HuH-7 (cell line): ENCODE measurements around the gene PIGR.
A peak's percentile ranks its signal among the peaks of the same experiment; 100 is the strongest.

Source experiments
- DNase-seq: peaks from one replicate; pipeline ENCODE4 v3.0.0; 2011; ENCODE audit warnings: low spot score

Gene PIGR, protein sequence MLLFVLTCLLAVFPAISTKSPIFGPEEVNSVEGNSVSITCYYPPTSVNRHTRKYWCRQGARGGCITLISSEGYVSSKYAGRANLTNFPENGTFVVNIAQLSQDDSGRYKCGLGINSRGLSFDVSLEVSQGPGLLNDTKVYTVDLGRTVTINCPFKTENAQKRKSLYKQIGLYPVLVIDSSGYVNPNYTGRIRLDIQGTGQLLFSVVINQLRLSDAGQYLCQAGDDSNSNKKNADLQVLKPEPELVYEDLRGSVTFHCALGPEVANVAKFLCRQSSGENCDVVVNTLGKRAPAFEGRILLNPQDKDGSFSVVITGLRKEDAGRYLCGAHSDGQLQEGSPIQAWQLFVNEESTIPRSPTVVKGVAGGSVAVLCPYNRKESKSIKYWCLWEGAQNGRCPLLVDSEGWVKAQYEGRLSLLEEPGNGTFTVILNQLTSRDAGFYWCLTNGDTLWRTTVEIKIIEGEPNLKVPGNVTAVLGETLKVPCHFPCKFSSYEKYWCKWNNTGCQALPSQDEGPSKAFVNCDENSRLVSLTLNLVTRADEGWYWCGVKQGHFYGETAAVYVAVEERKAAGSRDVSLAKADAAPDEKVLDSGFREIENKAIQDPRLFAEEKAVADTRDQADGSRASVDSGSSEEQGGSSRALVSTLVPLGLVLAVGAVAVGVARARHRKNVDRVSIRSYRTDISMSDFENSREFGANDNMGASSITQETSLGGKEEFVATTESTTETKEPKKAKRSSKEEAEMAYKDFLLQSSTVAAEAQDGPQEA

GRCh38 chr1:206946261-206946660 is at the start of gene PIGR:
Gene PIGR, minus strand, starts transcription at chr1:206946466. Its CDS starts 5,935 bp downstream, at chr1:206940531.
- DNase-seq = no peak

DNA sequence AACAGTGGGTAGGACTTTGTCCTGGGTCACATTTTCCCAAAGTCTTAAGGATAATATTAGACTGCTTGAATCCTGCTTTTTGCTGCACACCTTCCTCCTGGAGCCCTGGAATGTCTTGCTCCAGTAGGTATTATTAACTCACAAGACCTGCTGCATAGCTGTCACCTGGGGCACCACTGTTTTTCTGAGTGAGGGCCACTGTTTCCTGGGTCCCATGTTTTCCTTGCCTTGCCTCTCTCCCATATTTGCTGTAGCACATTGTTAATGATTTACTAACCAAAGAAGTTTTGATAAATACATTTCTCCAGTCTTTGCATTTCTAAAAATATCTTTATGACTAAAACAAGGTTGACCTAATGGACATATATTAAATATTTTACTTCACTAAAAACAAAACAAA is 46.5 kb upstream of the PIGR start:
- no peak for DNase-seq

DNA sequence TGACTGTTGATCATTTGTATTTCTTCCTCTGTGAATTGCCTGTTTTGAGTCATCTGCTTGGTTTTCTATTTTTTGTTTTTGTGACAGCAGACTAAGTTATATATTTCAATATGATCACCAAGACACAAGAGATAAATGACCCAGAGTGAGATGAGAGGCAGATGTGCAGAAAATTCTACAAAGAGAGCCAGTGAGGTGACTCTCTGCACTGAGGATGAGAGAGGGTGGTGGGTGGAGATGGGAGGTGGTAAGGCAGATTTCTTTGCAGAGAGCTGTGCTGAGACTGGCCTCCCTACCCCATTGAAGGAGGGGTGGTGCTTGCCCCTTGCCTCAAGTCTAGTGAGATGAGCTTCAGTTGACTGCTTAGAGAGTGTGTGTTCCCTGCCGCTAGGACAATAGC is 41.6 kb upstream of the PIGR start:
- DNase-seq = no peak

- no peak for DNase-seq
Observed at GRCh38 chr1:206986885-206987284, 40.6 kb upstream of the PIGR start.

GRCh38 chr1:206986402-206986801 is 40.1 kb upstream of the PIGR start:
- no peak for DNase-seq

- no peak for DNase-seq
Observed at GRCh38 chr1:206985162-206985749, 39.0 kb upstream of the PIGR start.

- DNase-seq = peak; percentile 44
Observed at GRCh38 chr1:206982216-206982615, 36.0 kb upstream of the PIGR start.

DNA sequence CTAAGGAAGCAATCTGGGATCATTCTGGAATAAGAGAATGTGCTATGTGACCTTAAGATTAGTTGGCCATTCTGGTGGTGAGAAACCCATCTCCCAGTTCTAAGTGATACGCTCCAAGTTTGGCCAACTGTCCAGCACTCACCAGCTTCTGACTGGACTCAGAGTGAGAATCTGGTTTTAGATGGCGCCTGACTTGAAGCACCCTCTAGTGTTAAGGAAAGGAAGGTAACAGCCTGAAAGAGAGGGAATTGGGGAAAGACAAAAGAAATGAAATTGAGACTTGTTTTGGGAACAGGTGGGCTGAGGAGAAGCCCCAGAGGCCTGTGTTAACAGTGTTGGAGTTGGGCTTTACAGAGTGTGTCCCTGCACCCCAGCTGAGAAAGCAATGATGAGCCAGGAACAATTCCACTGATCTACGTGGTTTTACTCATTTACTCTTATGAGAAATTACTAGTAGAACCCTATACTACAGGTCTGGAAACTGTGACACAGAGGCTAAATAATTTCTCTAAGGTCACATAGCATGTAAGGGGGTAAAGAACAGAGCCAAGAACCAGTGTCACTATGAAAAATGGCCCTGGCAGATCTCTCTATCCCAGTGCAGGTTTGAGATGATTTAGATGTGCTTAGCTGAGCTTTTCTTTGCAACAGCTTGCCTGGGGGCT is 33.2 kb upstream of the PIGR start:
- peak; percentile 24 for DNase-seq

DNA sequence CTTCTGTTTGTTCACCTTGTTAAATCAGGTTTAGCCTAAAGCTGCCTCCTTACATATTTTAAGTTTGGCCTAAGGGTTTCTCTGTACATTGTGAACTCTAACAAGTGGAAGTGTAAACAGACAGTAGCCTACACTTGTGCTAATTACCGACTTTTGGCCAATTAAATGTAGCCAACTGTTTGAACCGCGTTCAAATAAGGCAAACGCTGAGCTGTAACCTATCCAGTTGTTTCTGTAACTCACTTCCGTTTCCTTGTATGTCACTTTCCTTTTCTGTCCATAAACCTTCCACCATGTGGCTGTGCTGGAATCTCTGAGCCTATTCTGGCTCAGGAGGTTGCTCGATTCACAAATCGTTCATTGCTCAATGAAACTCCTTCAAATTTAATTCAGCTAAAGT is 32.0 kb upstream of the PIGR start:
- no peak for DNase-seq

DNA sequence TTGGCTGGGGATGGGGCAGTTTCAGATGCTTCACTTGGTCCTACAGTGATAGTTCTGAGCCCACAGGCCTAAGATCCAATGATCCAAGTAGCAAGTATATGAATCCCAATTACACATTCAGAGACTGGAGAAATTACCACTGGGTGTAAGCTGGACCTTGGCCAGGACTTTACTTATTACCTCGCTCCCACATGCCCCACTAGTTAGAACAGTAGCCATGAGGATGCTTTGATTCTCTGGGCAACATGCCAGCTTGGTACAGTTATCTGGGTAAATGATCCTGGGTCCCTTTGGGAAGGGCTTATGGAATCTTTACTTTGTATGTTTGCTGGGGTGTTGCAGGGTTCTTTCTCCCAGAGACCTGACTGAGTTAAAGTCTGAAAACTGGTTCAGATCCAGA is 29.0 kb upstream of the PIGR start:
- DNase-seq = no peak

- no peak for DNase-seq
Observed at GRCh38 chr1:206974140-206974539, 27.9 kb upstream of the PIGR start.

DNA sequence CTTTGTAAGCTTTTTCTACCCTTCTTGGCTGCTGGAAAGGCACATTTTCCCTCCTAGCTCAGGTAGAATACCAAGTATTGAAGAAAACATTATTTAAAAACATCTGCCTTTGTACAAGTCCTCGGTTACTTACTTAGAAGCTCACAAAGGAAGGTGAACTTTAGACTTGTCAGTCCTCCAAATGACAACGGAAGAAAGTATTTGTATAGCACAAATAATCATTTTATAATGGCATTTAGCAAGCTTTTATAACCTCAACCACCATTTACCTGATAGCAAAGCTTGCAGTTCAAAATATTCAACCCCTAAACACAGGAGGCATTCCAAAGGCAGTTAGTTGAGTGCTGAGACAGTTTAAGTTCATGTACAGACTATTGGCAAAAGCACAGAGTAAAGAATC is 26.5 kb upstream of the PIGR start:
- DNase-seq = no peak

- DNase-seq = no peak
Observed at GRCh38 chr1:206971029-206971655, 24.9 kb upstream of the PIGR start.

DNA sequence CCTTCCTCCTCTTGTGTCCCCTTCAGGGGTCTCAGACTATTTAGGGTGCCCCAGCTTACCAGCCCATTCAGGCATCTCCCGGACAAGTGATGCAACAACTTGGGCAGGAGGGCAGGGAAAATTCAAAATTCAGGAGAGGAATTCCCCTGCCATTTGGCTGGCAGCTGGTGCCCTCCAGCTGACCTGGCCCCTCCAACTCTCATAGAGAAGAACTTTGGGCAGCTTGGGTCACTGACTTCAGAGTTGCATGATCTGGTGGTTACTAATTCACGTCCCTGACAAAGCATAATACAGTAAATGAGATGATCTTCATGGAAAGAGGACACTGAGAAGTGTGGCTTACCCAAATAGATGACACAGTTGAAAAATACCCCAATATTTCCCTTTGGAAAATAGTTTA is 24.2 kb upstream of the PIGR start, which contains the start of gene FCAMR:
TSS of gene FCAMR (minus strand) at position 15 of the 400 bp plus-strand sequence. CDS start 335 bp downstream, outside the sequence.
- DNase-seq = no peak

- DNase-seq = no peak
Observed at GRCh38 chr1:206969090-206969489, 22.8 kb upstream of the PIGR start.

DNA sequence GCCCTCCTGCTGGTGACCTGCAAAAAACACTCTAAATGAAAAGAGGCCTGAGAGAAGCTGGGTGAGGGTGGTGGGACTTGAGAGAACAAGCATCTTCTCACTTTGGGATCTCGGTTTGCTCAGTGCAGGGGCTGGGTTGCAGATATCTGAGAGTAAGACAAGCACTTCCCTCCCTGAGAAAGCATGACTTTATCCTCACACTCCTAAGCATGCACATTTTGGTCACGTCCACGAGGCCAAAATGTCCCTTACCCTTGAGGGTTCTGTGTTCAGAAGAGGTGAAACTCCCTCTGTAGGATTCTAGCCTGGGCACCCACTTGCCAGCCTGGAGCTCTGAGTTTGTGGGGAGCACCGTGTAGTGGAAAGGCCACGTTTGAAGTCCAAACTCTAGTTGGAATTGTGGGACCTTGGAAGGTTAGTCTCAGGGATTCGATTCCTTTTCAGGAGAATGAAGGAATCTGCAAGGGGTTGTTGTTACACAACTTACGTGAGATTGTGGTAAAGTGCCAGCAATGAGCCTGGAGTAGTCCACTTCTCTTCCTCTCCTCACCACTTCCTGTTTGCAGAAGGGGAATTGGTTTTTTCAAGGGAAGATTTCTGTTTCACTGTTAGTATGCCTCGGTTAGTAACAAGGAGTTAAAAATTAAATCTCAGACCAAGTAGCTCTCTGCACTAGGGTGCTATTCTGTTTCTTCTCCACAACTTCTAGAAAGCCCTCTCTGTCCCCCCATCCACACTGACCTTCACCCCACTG is 21.0 kb upstream of the PIGR start:
- DNase-seq = no peak

DNA sequence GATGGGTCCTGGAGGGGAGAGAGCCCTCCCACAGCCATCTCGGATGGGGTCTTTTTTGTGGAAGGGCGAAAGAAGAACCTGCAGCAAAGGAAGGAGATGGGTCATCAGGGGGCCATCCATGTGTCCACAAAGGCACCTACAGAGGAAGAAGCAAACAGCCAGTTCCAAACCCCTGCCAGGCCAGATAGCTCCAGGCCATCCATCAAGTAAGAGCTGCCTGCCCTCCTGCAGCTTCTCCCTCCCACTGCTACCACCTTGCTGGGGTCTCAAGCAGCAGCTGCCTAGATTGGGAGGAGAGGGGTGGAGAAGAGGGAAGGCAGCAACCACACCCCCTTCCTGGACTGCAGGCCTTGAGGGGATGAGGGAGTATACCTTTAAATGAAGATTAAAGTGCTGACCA is 19.5 kb upstream of the PIGR start:
- DNase-seq = no peak

GRCh38 chr1:206963740-206964139 is 17.5 kb upstream of the PIGR start:
- no peak for DNase-seq

GRCh38 chr1:206963119-206963712 is 16.9 kb upstream of the PIGR start:
- no peak for DNase-seq

DNA sequence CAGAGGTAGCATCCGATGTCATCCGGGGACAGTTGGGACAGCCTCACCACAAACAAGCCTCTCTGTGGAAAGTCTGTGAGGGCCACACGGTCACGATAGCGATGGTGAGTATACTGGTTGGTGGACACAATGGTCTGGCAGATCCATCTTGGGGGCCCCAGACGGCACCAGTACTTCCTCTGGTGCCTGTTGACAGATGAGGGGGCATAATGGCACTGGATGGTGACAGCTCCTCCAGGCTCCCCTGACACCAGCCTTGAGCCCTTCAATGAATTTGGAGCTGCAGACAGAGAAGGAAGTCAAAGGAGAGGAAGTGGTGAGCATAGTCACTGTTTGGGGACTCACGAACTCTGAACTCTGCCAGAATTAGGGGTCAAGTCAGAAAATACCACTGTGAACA is 16.0 kb upstream of the PIGR start:
- no peak for DNase-seq

DNA sequence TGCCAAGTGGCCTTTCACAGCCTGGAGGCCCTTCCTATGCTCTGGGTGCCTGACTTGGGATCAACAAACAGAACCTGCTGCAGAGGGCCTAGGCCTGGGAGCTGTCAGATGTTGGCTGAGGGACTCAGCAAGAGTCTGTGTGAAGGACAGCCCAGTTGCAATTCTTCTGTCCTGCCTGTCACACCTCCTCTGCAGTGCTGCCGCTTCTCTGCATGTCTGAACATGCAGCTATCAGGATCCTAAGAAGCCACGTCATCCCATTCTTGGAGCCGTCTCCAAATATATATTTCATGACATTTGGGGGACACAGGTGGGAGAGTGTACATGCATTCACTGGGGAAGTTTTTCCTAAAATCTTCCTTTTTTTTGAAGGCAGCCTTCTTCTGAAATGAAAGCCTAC is 15.4 kb upstream of the PIGR start:
- DNase-seq = no peak
